ENCODE measurements around the gene ARMH3. TPM values are rescaled to one million over a fixed set of nuclear protein-coding genes. Genes with fewer than 3 reads are reported as not detected.

ARMH3 gene
- total RNA-seq, 4 donors from 2014 or later, result 11.9 to 18.4 (median 17.9) TPM

DNA sequence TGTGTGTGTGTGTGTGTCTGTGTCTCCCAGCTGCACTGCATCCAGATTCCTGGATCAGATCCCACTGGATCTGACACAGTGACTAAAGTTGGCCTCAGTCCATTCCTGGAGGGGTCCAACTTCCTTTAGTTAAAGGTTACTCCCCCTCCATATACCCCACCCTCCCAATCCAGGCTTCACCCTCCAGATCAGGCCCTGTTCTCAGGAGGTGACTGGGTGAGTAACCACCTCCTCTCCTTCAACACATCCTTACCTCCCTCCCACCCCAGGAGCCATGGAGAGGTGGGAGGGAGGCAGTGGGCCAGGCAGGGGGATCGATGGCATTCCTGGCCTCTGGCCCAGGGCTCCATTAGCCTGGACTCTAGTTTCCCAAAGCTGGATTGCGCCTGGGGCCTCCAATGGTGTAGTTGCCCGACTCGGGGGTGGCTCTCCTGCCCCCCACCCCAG lies 223.6 kb downstream of the ARMH3 start:
- TF ChIP-seq, protein P1, sequence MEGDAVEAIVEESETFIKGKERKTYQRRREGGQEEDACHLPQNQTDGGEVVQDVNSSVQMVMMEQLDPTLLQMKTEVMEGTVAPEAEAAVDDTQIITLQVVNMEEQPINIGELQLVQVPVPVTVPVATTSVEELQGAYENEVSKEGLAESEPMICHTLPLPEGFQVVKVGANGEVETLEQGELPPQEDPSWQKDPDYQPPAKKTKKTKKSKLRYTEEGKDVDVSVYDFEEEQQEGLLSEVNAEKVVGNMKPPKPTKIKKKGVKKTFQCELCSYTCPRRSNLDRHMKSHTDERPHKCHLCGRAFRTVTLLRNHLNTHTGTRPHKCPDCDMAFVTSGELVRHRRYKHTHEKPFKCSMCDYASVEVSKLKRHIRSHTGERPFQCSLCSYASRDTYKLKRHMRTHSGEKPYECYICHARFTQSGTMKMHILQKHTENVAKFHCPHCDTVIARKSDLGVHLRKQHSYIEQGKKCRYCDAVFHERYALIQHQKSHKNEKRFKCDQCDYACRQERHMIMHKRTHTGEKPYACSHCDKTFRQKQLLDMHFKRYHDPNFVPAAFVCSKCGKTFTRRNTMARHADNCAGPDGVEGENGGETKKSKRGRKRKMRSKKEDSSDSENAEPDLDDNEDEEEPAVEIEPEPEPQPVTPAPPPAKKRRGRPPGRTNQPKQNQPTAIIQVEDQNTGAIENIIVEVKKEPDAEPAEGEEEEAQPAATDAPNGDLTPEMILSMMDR (IDR thresholded peaks at IDR 0.05; ENCODE audit: low read depth), result no peak

DNA sequence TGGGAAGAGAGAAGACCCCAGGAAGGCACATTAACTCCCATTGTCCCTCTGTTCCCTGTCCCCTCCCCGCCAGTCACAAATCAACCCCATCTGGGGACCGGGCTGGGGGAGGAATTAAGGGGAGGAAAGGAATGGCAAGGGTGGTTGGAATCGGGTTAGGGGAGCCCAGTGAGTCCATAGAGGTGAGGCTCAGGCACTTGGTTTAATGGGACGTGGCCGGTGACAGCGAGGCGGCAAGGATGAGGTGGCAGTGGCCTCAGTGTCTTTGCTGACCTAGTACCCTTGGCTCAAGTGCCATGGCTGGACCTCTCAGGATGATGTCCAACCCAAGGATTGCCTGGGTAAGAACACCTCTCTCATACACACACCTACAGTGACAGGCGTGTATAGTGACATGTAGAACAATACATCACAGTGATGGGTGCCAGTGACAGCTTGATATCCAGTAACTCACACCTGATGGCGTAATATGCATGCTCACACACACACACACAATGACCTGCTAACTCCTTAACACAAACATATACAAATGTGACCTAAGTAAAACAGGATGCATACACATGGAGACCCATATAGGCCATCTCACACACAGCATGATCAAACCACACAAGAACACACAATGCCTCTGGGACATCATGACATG lies 224.7 kb downstream of the ARMH3 start:
- TF ChIP-seq, protein P1 (IDR thresholded peaks at IDR 0.05; ENCODE audit: low read depth), result no peak

DNA sequence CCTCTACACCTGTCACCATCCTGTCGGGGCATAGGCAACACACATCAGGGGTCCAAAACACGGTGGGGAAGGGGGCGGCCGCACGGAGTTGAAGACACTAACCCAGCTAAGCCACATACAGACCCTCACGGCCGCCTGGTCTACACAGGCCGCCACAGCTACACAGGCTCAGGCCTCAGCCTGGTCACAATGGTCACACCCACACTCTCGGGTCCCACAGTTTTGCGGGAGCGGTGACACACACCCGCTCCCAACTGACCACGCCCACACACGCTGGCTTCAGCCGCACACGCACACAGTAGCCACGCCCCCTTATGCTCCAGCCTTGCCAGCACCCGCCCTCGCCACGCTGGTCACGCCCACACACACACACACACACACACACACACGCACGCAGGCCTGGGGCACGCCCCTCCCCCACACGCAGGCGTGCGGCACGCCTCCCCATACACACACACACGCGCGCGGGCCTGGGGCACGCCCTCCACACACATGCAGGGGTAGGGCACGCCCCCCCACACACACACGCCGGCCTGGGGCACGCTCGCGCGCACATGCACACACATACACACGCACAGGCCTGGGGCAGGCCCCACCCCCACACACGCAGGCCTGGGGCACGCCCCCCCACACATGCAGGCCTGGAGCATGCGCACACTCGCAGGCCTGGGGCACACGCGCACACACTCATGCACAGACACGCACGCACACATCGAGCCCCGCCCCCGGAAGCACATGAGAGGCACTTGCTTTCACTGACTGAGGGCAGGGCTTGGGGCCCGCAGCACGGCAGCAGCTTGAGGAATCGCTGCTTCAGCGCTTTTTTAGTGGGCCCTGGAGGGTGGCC lies 225.4 kb downstream of the ARMH3 start:
- TF ChIP-seq, protein P1 (IDR thresholded peaks at IDR 0.05; ENCODE audit: low read depth), result no peak

DNA sequence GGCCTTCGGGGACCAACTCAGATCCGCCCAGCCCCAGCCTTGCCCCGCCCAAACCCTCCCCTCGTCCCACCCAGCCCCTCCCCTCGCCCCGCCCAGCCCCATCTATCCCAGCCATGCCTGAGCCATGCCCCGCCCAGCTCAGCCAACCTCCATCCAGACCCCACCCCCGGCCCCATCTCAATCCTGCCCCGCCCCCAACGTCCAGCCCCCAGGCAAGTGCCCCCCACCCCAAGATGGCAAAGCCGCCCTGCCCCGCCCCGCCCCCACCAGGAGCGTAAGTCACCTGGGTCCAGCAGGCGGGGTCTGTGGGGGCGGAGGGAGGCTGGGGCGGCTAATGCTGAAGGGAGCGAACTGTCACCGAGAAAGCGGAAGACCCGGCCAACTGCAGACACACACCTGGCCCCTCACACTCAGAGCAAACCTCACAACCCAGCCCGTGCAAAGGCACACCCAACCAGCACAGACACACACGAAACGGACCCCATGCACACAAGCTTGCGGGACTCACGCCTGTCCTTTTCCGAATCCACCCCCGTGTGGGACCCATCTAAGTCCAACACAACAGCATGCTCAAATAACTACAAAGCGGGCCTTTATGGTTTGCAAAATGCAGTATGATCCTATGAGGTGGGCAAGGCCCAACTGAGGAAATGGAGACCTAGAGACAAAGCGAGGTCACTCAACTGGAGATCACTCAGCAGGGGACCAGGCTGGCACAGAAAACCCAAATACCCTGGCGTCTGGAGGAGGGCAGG lies 226.2 kb downstream of the ARMH3 start:
- TF ChIP-seq, protein P1 (IDR thresholded peaks at IDR 0.05; ENCODE audit: low read depth), result no peak

DNA sequence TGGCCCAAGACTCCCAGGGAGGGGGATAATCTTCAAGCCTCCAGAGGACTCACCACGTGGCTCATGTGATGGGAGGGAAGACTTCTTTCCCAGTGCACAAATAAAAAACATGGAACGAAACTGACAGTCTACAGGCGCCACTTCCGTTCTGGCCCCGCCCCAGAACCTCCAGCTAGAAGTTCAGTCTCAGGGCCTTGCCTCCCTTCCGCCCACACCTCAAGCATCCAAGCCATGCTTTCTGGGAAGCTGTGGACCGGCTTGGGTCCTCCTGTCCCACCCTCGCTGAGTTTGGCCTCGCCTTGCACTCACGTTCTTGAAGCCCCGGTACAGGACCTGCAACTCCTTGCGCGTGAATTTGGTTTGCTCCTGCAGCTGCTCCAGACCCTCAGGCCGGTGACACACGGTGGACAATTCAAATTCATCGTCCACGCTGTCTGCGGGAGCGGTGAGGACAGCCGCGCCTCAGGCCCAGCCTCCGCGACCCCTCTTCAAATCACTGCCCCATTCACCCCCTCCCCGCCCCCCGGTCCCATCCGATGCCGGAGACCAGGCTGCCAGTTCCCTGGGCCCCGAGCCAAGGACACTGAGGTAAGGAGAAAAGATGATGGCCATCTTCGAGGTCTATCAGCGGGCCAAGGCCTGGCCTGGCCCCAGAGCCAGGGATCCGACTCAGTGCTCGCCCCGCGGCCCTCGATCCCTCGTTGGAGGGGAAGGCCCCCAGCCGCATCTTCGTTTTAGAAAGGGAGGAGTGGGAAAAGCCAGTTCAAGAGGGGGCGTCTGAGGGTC lies 227.0 kb downstream of the ARMH3 start:
- TF ChIP-seq, protein P1 (IDR thresholded peaks at IDR 0.05; ENCODE audit: low read depth), result no peak

DNA sequence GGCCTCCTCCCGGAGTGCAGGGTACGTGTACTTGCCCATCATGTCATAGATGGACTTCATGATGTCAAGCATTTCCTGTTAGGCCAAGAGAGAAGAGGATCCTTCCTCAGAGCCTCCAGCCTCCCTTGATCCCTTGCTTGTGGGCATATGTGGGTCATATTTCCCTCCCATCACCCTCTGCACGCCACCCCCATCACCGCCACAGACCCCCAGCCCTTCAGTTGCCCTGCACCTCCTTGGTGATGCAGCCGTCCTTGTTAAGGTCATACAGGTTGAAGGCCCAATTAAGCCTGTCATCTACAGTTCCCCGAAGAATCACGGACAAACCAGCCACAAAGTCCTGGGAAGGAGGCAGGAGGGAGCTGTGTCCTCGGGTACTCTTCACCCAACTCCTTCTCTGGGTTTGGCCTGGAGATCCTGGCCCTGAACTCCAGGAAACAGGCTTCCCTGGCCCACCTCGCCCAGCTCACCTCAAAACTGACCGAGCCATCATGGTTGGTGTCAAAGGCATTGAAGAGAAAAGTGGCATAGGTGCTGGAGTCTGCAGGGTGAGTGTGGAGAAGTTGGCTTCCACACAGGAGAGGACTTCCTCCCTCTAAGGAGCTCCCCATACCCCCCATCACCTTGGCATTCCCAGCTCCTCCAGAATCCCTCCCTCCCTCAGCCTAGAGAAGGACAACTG lies 227.9 kb downstream of the ARMH3 start:
- TF ChIP-seq, protein P1 (IDR thresholded peaks at IDR 0.05; ENCODE audit: low read depth), result no peak
